Psoas muscle (tissue), 8 donors: ENCODE measurements around the gene RAPGEF6. TPM values are rescaled to one million over a fixed set of nuclear protein-coding genes. Genes with fewer than 3 reads are reported as not detected.

Experiments
- ATAC-seq, 4 donors: fragments of 200-7000 bp; cut with Tn5 transposase; one replicate each; pipeline ENCODE4 v1.9.1; 2020; ENCODE audit warnings: moderate library complexity in 3 of 4, mild to moderate bottlenecking in 2 of 4
- DNase-seq, 2 donors: peaks; one replicate each; pipeline ENCODE4 v3.0.0-alpha.2; 2020
- H3K27ac ChIP-seq: fragments of 200-600 bp; one replicate; pipeline ENCODE4 v1.8.0; 2022
- H3K27me3 ChIP-seq, 3 donors: fragments of 200-600 bp in 1 of 3; one replicate each; pipeline versions ENCODE4 v1.6.1 to v1.8.0; 2013 to 2022; ENCODE audit warnings: low read length in 2 of 3, mild to moderate bottlenecking in 2 of 3, moderate library complexity in 1 of 3; ENCODE audit not compliant: insufficient read depth in 3 of 3
- H3K36me3 ChIP-seq, 2 donors: fragments of 200-600 bp in 1 of 2; one replicate each; pipeline versions ENCODE4 v1.6.1 to v1.8.0; 2013 to 2022; ENCODE audit warnings: low read depth in 1 of 2, mild to moderate bottlenecking in 1 of 2, moderate library complexity in 1 of 2; ENCODE audit not compliant: insufficient read depth in 1 of 2
- H3K4me1 ChIP-seq: fragments of 200-600 bp; one replicate; pipeline ENCODE4 v1.8.0; 2022
- H3K4me3 ChIP-seq: fragments of 200-600 bp; one replicate; pipeline ENCODE4 v1.8.0; 2022; ENCODE audit warnings: mild to moderate bottlenecking
- H3K9me3 ChIP-seq: fragments of 200-600 bp; one replicate; pipeline ENCODE4 v1.8.0; 2022
- WGBS, 3 donors: extraction: QIAGEN DNeasy Blood & Tissue Kit; methylation state at CpG; one replicate each; pipeline versions ENCODE4 v1.1.6 to v1.1.7; 2013; 5-methylcytosine and 5-hydroxymethylcytosine counted together
- intact Hi-C, 2 donors: fragments of 100-400 bp; cut with DNase I; formaldehyde crosslinking; loops; one replicate each; pipeline versions ENCODE4 v1.11.0 to v1.14.2; 2022
- polyA plus RNA-seq, 3 donors: library from polyadenylated mRNA; stranded (reverse); fragments of 200-250 nt; gene quantifications; one replicate each; pipeline ENCODE4 v1.2.3, GENCODE V29; 2013
- total RNA-seq, 4 donors: library from RNA; stranded (reverse); fragmentation: NEBNext Ultra II Directional in 2 of 4; extraction: Animal tissue kit (Norgen Biotek cat#: 25700) in 2 of 4; gene quantifications; one replicate each; pipeline versions ENCODE4 v1.2.1 to v1.2.4, GENCODE V29; 2021 to 2023
- TF ChIP-seq, protein P1 (sequence below): fragments of 200-600 bp; IDR thresholded peaks from one replicate; pipeline ENCODE4 v1.8.0; 2022; ENCODE audit warnings: antibody characterized with exemption
- donor health status: healthy with polysubstance abuse.
- donor health status: DM: no; HTN: no; CAD: no; lungs with moderate emphysema.
- donor health status: Bipolar disorder and iron deficiency.
- donor health status: healthy.
- donor health status: DM: yes; HTN: yes; CAD: no.
- donor health status: DM: no; HTN: no; CAD: no.
- donor health status: DM: no; HTN: no; CAD: no.
- donor health status: DM: yes; HTN: yes; CAD: no.

The RAPGEF6 gene
- total and polyA plus RNA-seq, 7 donors, result 1.7 to 14.1 (median 6.9) TPM

DNA sequence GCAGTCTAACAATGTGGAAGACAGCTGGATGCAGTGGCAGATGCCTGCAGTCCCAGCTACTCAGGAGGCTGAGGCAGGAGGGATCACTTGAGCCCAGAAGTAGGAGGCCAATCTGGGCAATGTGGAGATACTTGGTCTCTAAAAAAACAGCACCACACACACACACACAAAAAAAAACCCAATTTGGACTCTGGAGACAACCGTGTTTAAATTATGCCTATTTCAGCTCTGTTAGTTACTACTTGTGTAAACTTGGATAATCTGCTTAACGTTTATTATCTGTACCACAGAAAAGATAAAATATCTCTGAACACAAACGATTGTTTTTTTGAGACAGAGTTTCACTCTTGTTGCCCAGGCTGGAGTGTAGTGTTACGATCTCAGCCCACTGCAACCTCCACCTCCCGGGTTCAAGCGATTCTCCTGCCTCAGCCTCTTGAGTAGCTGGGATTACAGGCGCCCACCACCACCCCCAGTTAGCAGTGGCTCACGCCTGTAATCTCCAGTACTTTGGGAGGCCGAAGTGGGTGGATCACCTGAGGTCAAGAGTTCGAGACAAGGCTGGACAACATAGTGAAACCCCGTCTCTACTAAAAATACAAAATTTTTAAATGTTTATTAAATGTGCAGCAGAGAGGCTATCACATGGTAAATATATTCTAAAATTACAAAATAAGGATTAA is 17.7 kb downstream of the RAPGEF6 start:
- TF ChIP-seq, protein P1, sequence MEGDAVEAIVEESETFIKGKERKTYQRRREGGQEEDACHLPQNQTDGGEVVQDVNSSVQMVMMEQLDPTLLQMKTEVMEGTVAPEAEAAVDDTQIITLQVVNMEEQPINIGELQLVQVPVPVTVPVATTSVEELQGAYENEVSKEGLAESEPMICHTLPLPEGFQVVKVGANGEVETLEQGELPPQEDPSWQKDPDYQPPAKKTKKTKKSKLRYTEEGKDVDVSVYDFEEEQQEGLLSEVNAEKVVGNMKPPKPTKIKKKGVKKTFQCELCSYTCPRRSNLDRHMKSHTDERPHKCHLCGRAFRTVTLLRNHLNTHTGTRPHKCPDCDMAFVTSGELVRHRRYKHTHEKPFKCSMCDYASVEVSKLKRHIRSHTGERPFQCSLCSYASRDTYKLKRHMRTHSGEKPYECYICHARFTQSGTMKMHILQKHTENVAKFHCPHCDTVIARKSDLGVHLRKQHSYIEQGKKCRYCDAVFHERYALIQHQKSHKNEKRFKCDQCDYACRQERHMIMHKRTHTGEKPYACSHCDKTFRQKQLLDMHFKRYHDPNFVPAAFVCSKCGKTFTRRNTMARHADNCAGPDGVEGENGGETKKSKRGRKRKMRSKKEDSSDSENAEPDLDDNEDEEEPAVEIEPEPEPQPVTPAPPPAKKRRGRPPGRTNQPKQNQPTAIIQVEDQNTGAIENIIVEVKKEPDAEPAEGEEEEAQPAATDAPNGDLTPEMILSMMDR, result no peak
- ATAC-seq (no peak), DNase-seq (no peak)
- no peaks in the 10 kb centered on the region for H3K9me3 ChIP-seq
- no peaks in the 10 kb centered on the region for H3K36me3 ChIP-seq
- intact Hi-C loops, result no loop called here
- 89 to 91% (median 90%) methylated on average over 11 of the region's 11 CpGs for WGBS, 3 donors
- no peak overlapping the region for H3K4me3 ChIP-seq
- no peak overlapping the region for H3K27ac ChIP-seq
- H3K27me3 ChIP-seq, result no peaks in the 10 kb centered on the region
- H3K4me1 ChIP-seq, result peaks cover 16% of the 10 kb centered on the region

DNA sequence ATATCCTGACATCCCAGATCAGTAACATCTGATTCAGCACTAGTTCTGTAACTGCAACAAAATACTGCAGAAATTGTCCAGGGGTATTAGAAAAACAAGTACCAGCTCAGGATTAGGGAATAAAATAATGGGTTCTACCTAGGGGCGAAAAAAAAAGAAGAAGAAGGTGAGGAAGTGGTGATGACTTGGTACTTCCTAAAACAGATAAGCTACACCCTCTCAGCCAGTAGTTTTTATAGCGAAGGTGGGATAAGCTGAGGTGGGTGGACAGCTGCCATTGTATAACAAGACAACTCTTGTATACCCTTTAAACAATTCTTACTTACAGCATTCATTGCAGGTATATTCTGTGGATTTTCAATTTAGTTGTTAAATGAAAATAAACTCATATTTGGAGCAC is 19.1 kb downstream of the RAPGEF6 start:
- Histone ChIP-seq H3K27me3 (no peaks in the 10 kb centered on the region), H3K4me1 (peaks cover 8% of the 10 kb centered on the region)
- 88 to 94% (median 91%) methylated on average over 2 of the region's 2 CpGs for WGBS, 3 donors

DNA sequence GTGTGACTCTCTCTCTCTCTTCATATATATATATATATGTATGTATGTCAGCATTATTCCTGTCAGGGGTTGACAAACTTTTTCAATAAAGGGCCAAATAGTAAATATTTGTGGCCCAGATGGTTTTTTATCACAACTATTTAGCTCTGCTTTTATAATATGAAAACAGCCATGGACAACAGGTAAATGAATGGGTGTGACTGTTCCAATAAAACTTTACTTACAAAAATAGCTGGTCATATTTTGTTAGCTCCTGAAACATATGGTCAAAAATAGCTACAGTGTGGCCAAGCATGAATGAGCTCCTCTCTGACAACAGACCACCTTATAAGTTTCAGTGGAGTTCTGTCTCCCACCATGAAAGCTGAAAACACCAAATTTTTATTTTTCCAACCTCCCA is 21.6 kb downstream of the RAPGEF6 start:
- no peak for ATAC-seq
- TF ChIP-seq, protein P1, result no peak
- Histone ChIP-seq H3K9me3 (no peaks in the 10 kb centered on the region), H3K36me3 (no peaks in the 10 kb centered on the region), H3K4me1 (peaks cover 18% of the 10 kb centered on the region), H3K4me3 (no peak overlapping the region), H3K27ac (no peak overlapping the region), H3K27me3 (no peaks in the 10 kb centered on the region)
- intact Hi-C loops, result no loop called here
- DNase-seq, result no peak

More for the DNA sequence above, 19.1 kb downstream of the RAPGEF6 start:
- Histone ChIP-seq H3K27ac (no peak overlapping the region), H3K9me3 (no peaks in the 10 kb centered on the region), H3K4me3 (no peak overlapping the region), H3K36me3 (no peaks in the 10 kb centered on the region)
- ATAC-seq (no peak), DNase-seq (no peak)
- intact Hi-C loops, result no loop called here
- TF ChIP-seq, protein P1, result no peak

DNA sequence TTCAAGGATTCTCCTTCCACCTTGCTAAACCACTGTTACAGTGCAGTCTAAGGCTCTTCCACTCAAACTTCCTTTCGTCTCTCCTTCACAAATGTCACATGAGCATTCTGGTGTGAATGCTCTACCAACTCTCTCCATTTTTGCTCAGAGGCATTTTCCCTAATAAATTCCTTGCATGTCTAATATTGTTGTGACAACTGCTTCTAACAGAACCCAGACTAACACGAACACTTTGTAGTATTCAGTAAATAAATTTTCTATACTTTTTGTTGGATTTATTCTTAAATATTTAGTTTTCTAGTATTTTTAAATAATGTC is 24.0 kb downstream of the RAPGEF6 start:
- WGBS, 3 donors, result 95 to 96% (median 95%) methylated on average over 2 of the region's 2 CpGs
- ATAC-seq (no peak), DNase-seq (no peak)
- TF ChIP-seq, protein P1, result no peak
- peaks cover 35% of the 10 kb centered on the region for H3K4me1 ChIP-seq
- no peaks in the 10 kb centered on the region for H3K9me3 ChIP-seq
- H3K27me3 ChIP-seq, result no peaks in the 10 kb centered on the region
- intact Hi-C loops, result no loop called here
- no peak overlapping the region for H3K27ac ChIP-seq
- H3K4me3 ChIP-seq, result no peak overlapping the region
- H3K36me3 ChIP-seq, result no peaks in the 10 kb centered on the region
